ENCODE results near the gene ZNF408.
A peak's percentile ranks its signal among the peaks of the same experiment; 100 is the strongest.

The ZNF408 gene

GRCh38 chr11:46675288-46675851, 25.5 kb upstream of the ZNF408 start:
- Histone ChIP-seq H3K27me3 (ENCODE audit: control insufficient read depth in 2 of 2, insufficient read depth in 2 of 2, low read length in 2 of 2) (no peaks in the 10 kb centered on the region), H3K9me3 (ENCODE audit: control insufficient read depth in 2 of 2, low read length in 2 of 2) (no peaks in the 10 kb centered on the region), H3K36me3 (ENCODE audit: control insufficient read depth in 2 of 2, insufficient read depth in 2 of 2, low read length in 2 of 2) (peaks cover 57 to 59% of the 10 kb centered on the region in 2 donors), H3K27ac (ENCODE audit: low read depth in 2 of 2, low read length in 2 of 2) (peak overlapping the region; percentile 78 to 83), H3K4me3 (ENCODE audit: low read length in 2 of 2) (peak overlapping the region; percentile 24 to 37), H3K9ac (ENCODE audit: low read depth in 1 of 2, low read length in 2 of 2) (peak overlapping the region; percentile 8 to 36), H3K4me1 (ENCODE audit: control insufficient read depth in 2 of 2, insufficient read depth in 2 of 2, low read length in 2 of 2) (peaks cover 25 to 28% of the 10 kb centered on the region in 2 donors)

DNA sequence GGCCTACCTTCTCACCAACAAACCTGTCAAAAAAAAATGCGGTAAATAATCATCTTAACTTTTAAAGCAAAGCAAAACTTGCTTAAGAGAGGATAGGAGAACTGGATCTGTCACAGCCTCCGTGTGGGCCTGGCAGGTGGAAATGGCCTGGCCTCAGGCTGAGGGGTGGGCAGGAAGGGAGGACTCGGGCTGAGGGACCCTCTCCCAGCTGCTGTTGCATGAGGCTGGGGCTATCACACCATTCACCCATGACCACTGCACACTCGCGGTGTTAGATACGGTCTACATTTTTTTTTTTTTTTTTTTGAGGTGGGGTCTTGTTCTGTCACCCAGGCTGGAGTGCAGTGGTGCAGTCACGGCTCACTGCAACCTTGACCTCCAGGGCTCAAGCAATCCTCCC, 24.9 kb upstream of the ZNF408 start:
- H3K4me3 ChIP-seq (ENCODE audit: low read length in 2 of 2), result no peak overlapping the region
- H3K4me1 ChIP-seq (ENCODE audit: control insufficient read depth in 2 of 2, insufficient read depth in 2 of 2, low read length in 2 of 2), result peaks cover 25 to 28% of the 10 kb centered on the region in 2 donors
- H3K27me3 ChIP-seq (ENCODE audit: control insufficient read depth in 2 of 2, insufficient read depth in 2 of 2, low read length in 2 of 2), result no peaks in the 10 kb centered on the region
- no peaks in the 10 kb centered on the region for H3K9me3 ChIP-seq (ENCODE audit: control insufficient read depth in 2 of 2, low read length in 2 of 2)
- peaks cover 56 to 60% of the 10 kb centered on the region in 2 donors for H3K36me3 ChIP-seq (ENCODE audit: control insufficient read depth in 2 of 2, insufficient read depth in 2 of 2, low read length in 2 of 2)
- H3K9ac ChIP-seq (ENCODE audit: low read depth in 1 of 2, low read length in 2 of 2), result peak overlapping the region in 1 of 2 donors; percentile 36
- H3K27ac ChIP-seq (ENCODE audit: low read depth in 2 of 2, low read length in 2 of 2), result peak overlapping the region; percentile 78 to 83

DNA sequence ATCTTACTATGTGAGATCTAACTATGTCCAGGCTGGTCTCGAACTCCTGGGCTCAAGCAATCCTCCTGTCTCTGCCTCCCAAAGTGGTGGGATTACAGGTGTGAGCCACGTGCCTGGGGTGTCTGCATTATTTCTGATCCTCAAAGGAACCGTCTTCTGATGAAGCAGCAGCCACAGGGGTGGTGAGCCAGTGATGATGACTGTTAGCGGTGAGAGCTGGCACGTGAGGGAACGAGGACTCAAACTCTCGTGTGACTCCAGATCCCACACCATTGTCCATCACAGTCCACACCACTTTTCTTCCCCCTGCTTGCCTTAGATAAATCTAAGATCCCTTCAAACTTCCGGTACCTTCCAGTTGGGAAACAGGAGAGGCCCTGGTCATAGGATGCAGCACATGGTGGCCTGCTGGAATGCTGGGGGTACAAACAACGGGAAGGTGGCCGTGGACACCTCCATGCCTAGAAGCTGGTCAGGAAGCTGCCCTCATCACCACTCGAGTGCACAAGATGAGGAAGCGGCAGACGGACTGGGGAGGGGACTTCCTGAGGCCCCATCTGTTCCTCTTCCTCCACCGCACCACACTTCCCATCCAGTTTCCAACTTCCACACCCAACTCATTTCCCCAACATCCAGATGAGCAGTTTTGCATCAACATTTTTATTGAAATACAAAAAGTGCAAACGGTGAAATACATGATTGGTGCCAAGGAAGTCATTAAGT, 24.2 kb upstream of the ZNF408 start:
- no peaks in the 10 kb centered on the region for H3K9me3 ChIP-seq (ENCODE audit: control insufficient read depth in 2 of 2, low read length in 2 of 2)
- H3K27ac ChIP-seq (ENCODE audit: low read depth in 2 of 2, low read length in 2 of 2), result peak overlapping the region in 1 of 2 donors; percentile 78
- no peak overlapping the region for H3K4me3 ChIP-seq (ENCODE audit: low read length in 2 of 2)
- no peaks in the 10 kb centered on the region for H3K27me3 ChIP-seq (ENCODE audit: control insufficient read depth in 2 of 2, insufficient read depth in 2 of 2, low read length in 2 of 2)
- no peak overlapping the region for H3K9ac ChIP-seq (ENCODE audit: low read depth in 1 of 2, low read length in 2 of 2)
- peaks cover 58 to 63% of the 10 kb centered on the region in 2 donors for H3K36me3 ChIP-seq (ENCODE audit: control insufficient read depth in 2 of 2, insufficient read depth in 2 of 2, low read length in 2 of 2)
- peaks cover 25 to 28% of the 10 kb centered on the region in 2 donors for H3K4me1 ChIP-seq (ENCODE audit: control insufficient read depth in 2 of 2, insufficient read depth in 2 of 2, low read length in 2 of 2)

GRCh38 chr11:46677169-46677568, 23.7 kb upstream of the ZNF408 start:
- H3K9ac ChIP-seq (ENCODE audit: low read depth in 1 of 2, low read length in 2 of 2), result no peak overlapping the region
- no peak overlapping the region for H3K4me3 ChIP-seq (ENCODE audit: low read length in 2 of 2)
- H3K9me3 ChIP-seq (ENCODE audit: control insufficient read depth in 2 of 2, low read length in 2 of 2), result no peaks in the 10 kb centered on the region
- peaks cover 58 to 64% of the 10 kb centered on the region in 2 donors for H3K36me3 ChIP-seq (ENCODE audit: control insufficient read depth in 2 of 2, insufficient read depth in 2 of 2, low read length in 2 of 2)
- H3K4me1 ChIP-seq (ENCODE audit: control insufficient read depth in 2 of 2, insufficient read depth in 2 of 2, low read length in 2 of 2), result peaks cover 22 to 25% of the 10 kb centered on the region in 2 donors
- H3K27me3 ChIP-seq (ENCODE audit: control insufficient read depth in 2 of 2, insufficient read depth in 2 of 2, low read length in 2 of 2), result no peaks in the 10 kb centered on the region
- H3K27ac ChIP-seq (ENCODE audit: low read depth in 2 of 2, low read length in 2 of 2), result no peak overlapping the region

GRCh38 chr11:46677991-46678740, 22.7 kb upstream of the ZNF408 start:
- Histone ChIP-seq H3K27me3 (ENCODE audit: control insufficient read depth in 2 of 2, insufficient read depth in 2 of 2, low read length in 2 of 2) (no peaks in the 10 kb centered on the region), H3K4me1 (ENCODE audit: control insufficient read depth in 2 of 2, insufficient read depth in 2 of 2, low read length in 2 of 2) (peaks cover 22 to 23% of the 10 kb centered on the region in 2 donors), H3K9me3 (ENCODE audit: control insufficient read depth in 2 of 2, low read length in 2 of 2) (no peaks in the 10 kb centered on the region), H3K9ac (ENCODE audit: low read depth in 1 of 2, low read length in 2 of 2) (no peak overlapping the region), H3K36me3 (ENCODE audit: control insufficient read depth in 2 of 2, insufficient read depth in 2 of 2, low read length in 2 of 2) (peaks cover 56 to 57% of the 10 kb centered on the region in 2 donors), H3K4me3 (ENCODE audit: low read length in 2 of 2) (no peak overlapping the region), H3K27ac (ENCODE audit: low read depth in 2 of 2, low read length in 2 of 2) (no peak overlapping the region)

- peaks cover 54 to 58% of the 10 kb centered on the region in 2 donors for H3K36me3 ChIP-seq (ENCODE audit: control insufficient read depth in 2 of 2, insufficient read depth in 2 of 2, low read length in 2 of 2)
Observed at GRCh38 chr11:46678741-46679130, 22.1 kb upstream of the ZNF408 start.

GRCh38 chr11:46679241-46680163, 21.3 kb upstream of the ZNF408 start:
- no peaks in the 10 kb centered on the region for H3K27me3 ChIP-seq (ENCODE audit: control insufficient read depth in 2 of 2, insufficient read depth in 2 of 2, low read length in 2 of 2)
- H3K27ac ChIP-seq (ENCODE audit: low read depth in 2 of 2, low read length in 2 of 2), result no peak overlapping the region
- no peaks in the 10 kb centered on the region for H3K9me3 ChIP-seq (ENCODE audit: control insufficient read depth in 2 of 2, low read length in 2 of 2)
- peaks cover 60% of the 10 kb centered on the region in 2 donors for H3K36me3 ChIP-seq (ENCODE audit: control insufficient read depth in 2 of 2, insufficient read depth in 2 of 2, low read length in 2 of 2)
- peaks cover 16 to 18% of the 10 kb centered on the region in 2 donors for H3K4me1 ChIP-seq (ENCODE audit: control insufficient read depth in 2 of 2, insufficient read depth in 2 of 2, low read length in 2 of 2)
- no peak overlapping the region for H3K9ac ChIP-seq (ENCODE audit: low read depth in 1 of 2, low read length in 2 of 2)
- no peak overlapping the region for H3K4me3 ChIP-seq (ENCODE audit: low read length in 2 of 2)

More at GRCh38 chr11:46678741-46679130, 22.1 kb upstream of the ZNF408 start:
- no peak overlapping the region for H3K27ac ChIP-seq (ENCODE audit: low read depth in 2 of 2, low read length in 2 of 2)
- H3K27me3 ChIP-seq (ENCODE audit: control insufficient read depth in 2 of 2, insufficient read depth in 2 of 2, low read length in 2 of 2), result no peaks in the 10 kb centered on the region
- H3K4me1 ChIP-seq (ENCODE audit: control insufficient read depth in 2 of 2, insufficient read depth in 2 of 2, low read length in 2 of 2), result peaks cover 22 to 23% of the 10 kb centered on the region in 2 donors
- no peak overlapping the region for H3K9ac ChIP-seq (ENCODE audit: low read depth in 1 of 2, low read length in 2 of 2)
- H3K9me3 ChIP-seq (ENCODE audit: control insufficient read depth in 2 of 2, low read length in 2 of 2), result no peaks in the 10 kb centered on the region
- H3K4me3 ChIP-seq (ENCODE audit: low read length in 2 of 2), result no peak overlapping the region

DNA sequence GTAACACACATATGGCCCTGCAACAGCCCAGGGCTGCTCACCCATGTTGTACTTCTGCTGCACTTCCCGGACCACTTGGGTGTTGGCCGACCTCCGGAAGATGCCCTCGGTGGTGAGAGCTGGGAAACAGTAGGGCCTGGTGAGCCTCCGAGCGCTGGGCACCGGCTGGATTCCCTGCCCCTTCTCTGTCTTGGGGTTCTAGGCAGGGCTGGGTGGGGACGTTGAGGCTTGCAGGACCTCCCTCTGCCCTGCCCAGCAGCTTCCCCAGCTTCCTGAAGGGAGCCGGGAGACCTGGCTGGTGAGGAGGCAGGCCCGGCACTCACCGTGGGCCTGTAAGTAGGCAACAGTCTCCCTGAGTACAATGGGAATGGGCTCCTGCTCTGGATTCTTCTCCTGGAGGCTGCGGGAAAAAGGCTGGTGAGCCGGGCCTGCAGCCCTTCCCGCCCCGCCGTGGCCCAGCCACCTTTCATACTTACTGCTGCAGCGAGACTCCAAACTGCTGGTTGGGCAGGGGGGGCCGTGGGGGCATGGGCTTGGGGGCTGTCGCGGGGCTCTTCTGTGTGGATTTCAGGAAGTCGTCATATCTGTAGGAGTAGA, 20.6 kb upstream of the ZNF408 start:
- H3K36me3 ChIP-seq (ENCODE audit: control insufficient read depth in 2 of 2, insufficient read depth in 2 of 2, low read length in 2 of 2), result peaks cover 60 to 61% of the 10 kb centered on the region in 2 donors
- H3K9me3 ChIP-seq (ENCODE audit: control insufficient read depth in 2 of 2, low read length in 2 of 2), result no peaks in the 10 kb centered on the region
- peaks cover 9 to 10% of the 10 kb centered on the region in 2 donors for H3K4me1 ChIP-seq (ENCODE audit: control insufficient read depth in 2 of 2, insufficient read depth in 2 of 2, low read length in 2 of 2)
- H3K9ac ChIP-seq (ENCODE audit: low read depth in 1 of 2, low read length in 2 of 2), result no peak overlapping the region
- no peaks in the 10 kb centered on the region for H3K27me3 ChIP-seq (ENCODE audit: control insufficient read depth in 2 of 2, insufficient read depth in 2 of 2, low read length in 2 of 2)
- H3K27ac ChIP-seq (ENCODE audit: low read depth in 2 of 2, low read length in 2 of 2), result no peak overlapping the region
- no peak overlapping the region for H3K4me3 ChIP-seq (ENCODE audit: low read length in 2 of 2)

DNA sequence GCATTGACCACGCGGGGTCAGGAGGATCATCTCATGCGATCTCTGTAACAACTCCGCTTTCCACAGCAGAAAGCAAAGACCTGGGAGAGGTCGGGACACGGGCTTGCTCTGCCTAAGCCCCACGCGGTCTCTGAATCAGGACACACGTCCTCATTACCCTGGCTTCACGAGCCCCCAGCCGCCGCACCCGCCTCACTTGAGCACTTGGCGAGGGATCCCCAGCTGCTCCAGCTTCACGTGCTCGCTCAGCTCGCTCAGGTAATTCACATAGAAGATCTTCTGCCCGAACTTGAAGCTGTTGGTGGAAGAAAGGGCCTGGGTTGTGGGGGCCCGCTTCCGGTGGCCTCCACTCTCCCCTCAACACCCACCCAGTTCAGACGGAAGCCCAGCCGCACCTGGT, 20.0 kb upstream of the ZNF408 start:
- Histone ChIP-seq H3K27ac (ENCODE audit: low read depth in 2 of 2, low read length in 2 of 2) (no peak overlapping the region), H3K36me3 (ENCODE audit: control insufficient read depth in 2 of 2, insufficient read depth in 2 of 2, low read length in 2 of 2) (peaks cover 60 to 61% of the 10 kb centered on the region in 2 donors), H3K9me3 (ENCODE audit: control insufficient read depth in 2 of 2, low read length in 2 of 2) (no peaks in the 10 kb centered on the region), H3K27me3 (ENCODE audit: control insufficient read depth in 2 of 2, insufficient read depth in 2 of 2, low read length in 2 of 2) (no peaks in the 10 kb centered on the region), H3K9ac (ENCODE audit: low read depth in 1 of 2, low read length in 2 of 2) (no peak overlapping the region), H3K4me1 (ENCODE audit: control insufficient read depth in 2 of 2, insufficient read depth in 2 of 2, low read length in 2 of 2) (peaks cover 3 to 5% of the 10 kb centered on the region in 2 donors), H3K4me3 (ENCODE audit: low read length in 2 of 2) (no peak overlapping the region)
